HG03175 (cell line): ENCODE measurements around the gene METTL9.
"Not testable (repeated sequence)": the region's sequence is repeated elsewhere in the genome, so short reads cannot be mapped to it uniquely, and the experiment has no call there.

ENCODE experiments used
- ATAC-seq: cut with Tn5 transposase; IDR thresholded peaks from one replicate; pipeline ENCODE4 v1.9.1; 2021; ENCODE audit warnings: mild to moderate bottlenecking, moderate library complexity; ENCODE audit not compliant: unreplicated experiment

METTL9 gene

DNA sequence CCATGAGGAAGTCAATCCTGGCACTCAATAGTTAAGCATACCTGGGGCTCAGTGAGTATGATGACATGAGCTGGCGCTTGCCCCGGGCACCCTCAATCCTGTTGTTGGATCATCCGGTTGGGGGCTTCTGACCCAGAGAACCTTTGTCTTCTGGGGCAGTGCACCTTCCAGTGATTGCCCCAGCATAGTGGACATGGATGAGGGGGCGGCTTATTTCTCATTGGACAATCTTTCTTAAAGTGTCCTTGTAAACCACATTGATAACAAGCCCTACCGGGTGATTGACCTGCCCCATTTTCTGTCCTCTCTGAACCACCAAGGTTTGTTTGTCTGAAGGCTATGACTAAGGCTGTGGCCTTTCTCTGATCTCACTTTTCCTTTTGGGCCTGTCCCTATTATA, 34.8 kb downstream of the METTL9 start:
- ATAC-seq: no peak

GRCh38 chr16:21635694-21636093, 36.3 kb downstream of the METTL9 start:
- not testable (repeated sequence) for ATAC-seq

DNA sequence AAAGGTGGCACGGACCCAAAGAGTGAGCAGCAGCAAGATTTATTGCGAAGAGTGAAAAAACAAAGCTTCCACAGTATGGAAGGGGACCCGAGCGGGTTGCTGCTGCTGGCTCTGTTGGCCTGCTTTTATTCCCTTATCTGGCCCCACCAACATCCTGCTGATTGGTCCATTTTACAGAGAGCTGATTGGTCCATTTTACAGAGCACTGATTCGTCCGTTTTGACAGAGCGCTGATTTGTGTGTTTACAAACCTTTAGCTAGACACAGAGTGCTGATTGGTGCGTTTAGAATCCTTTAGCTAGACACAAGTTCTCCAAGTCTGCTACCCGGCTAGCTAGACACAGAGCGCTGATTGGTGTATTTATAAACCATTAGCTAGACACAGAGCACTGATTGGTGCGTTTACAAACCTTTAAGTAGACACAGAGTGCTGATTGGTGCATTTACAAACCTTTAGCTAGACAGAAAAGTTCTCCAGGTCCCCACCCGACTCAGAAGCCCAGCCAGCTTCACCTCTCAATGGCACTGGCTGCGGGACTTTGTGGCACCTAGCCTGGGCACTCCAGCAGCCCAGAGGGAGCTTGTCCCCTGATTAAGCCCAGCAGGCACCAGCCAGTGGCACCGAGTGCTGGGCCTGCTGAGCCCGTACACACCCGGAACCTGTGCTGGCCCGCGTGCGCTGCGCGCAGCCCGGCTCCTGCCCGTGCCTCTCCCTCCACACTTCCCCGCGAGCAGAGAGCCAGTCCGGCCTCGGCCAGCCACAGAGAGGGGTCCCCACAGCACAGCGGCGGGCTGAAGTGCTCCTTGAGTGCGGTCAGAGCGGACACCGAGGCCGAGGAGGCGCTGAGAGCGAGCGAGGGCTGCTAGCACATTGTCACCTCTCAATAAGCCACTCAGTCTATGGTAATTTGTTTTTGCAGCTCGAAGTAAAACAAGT, 37.9 kb downstream of the METTL9 start:
- no peak for ATAC-seq

DNA sequence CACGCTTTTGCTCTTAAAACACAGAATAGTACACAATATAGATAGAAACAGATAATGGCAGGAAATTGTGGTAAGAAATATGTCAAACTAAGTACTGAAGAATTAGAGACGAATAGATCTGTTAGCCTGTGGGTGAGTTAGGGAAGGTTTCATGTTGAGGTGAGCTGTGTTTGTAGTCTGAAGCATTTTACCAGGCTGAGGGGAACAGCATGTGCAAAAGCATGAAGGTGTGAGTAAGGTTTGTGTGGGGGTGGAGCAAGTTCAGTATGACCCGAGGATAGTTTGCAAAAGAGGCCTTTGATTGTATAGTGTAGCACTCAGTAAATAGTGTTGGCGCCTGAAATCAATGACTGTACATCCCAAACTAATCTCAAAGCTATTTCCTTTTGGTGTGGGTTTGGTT, 39.2 kb downstream of the METTL9 start:
- no peak for ATAC-seq

GRCh38 chr16:21639493-21639892, 40.1 kb downstream of the METTL9 start:
- no peak for ATAC-seq

- no peak for ATAC-seq
Observed at GRCh38 chr16:21641916-21642315, 42.5 kb downstream of the METTL9 start.

- no peak for ATAC-seq
Observed at GRCh38 chr16:21642861-21643260, 43.5 kb downstream of the METTL9 start.

DNA sequence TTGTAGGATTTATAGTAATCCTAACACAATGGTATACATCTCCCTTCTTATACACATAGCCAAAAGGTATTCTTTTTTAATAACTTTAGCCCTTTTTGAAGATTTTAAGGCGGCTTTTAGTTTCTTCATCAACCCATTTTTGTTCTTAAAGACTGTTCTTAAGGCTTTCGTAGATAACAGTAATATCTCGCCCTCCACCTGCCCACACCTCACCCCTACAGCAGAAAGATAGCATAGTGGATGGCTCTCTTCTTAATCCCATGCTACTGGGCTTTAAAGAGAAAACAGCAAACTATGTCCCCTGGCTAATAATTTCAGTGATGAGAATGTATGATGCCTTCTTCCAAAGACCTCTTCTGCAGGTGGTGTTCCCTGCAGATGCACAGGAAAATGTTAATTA, 44.4 kb downstream of the METTL9 start:
- no peak for ATAC-seq

DNA sequence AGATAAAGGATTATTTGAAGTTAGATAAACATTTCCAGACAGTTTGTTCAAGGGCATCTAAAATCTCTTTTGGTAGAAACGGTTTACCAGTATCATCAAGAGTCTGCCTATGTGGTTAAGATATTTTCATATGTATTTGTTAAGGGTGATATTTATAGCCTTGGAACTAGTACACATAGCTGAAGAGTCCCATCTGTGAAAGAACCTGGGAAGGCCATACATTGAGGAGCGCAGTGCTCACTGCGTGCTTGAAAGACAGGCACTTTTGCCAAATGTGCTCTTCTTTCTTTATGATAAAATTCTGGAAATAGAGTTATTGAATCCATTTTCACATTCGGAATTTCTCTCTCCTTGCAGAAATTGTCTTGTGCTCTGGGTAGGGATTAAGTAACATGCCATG, 45.3 kb downstream of the METTL9 start:
- no peak for ATAC-seq

- no peak for ATAC-seq
Observed at GRCh38 chr16:21645261-21645721, 45.9 kb downstream of the METTL9 start.

DNA sequence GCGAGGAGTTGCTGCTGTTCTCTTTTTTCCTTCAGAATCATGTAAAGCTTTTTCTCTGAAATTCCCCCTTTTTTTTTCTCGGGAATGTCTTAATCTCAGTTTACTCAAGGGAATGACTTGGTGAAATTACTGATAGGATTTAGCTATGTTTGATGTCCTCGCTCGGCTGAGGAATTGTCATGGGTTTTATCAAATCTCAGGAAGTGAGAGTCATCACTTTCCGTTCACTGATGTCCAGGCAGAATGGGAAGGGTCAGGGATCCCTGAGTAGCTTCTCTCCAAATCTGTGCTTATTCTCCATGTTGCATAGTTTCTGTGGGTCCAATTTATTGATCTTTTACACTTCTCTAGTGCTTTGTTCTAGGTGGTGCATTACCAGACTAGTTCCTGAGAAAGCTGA, 46.7 kb downstream of the METTL9 start:
- ATAC-seq: no peak

GRCh38 chr16:21646721-21647561, 47.6 kb downstream of the METTL9 start:
- ATAC-seq: peak; percentile 87

DNA sequence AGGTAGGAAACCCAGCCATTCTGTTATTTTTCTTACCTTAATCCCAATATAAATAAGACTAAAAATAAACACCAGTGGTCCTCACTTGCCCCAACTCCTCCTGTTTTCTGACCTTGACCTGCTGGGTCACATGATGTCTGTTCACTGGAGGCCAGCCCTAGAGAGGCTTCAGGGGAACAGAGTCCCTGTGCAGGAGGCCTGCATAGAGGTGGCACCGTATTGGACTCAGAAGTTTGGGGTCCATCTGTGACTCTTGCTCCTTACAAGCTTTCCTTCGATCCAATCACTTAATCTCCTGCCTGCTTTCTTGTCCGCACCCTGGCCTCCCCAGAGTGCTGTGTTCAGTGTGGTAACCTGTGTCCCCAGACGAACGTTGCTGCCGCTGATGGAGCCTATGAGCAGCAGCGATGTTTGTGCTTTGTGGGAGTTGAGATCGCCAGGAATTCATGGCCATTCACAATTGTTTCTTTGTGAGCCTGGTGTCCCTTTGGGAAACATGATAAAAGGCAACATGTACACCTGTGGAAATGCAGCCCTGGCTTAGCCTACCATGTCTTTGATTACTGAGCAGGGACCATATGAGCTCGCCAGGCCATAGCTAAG, 48.3 kb downstream of the METTL9 start:
- peak; percentile 14 for ATAC-seq

DNA sequence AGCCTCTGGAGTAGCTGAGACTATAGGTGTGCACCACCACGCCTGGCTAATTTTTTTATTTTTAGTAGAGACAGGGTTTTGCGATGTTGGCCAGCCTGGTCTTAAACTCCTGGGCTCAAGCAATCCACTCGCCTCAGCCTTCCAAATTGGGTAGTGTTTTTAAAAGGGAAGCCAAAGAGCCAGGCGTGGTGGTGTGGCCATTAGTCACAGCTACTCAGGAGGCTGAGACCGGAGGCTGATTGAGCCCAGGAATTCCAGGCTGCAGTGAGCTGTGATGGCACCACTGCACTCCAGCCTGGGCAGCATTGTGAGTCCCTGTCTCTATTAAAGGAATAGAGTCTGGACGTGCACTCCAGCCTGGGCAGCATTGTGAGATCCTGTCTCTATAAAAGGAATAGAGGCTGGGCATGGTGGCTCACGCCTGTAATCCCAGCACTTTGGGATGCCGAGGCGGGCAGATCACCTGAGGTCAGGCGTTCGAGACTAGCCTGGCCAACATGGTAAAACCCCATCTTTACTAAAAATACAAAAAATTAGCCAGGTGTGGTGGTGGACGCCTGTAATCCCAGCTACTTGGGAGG, 50.5 kb downstream of the METTL9 start:
- not testable (repeated sequence) for ATAC-seq

DNA sequence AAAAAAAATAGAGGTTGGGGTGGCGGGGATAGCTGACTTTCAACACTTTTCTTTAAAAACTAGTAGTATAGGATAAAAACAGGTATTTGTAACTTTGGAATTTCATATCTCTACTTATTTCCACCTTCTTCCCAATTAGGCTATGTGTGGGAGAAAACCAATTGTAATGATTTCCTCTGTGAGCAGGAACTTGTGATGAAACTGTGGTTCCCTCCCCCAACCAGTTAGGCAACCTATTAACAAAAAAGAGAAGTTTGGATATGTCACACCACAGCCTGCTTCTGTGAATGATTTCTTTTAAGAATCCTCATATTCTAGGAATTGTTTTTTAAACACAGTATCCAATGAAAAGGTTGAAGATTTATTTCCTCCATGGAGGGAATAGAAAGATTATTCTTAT, 51.1 kb downstream of the METTL9 start:
- ATAC-seq: no peak

DNA sequence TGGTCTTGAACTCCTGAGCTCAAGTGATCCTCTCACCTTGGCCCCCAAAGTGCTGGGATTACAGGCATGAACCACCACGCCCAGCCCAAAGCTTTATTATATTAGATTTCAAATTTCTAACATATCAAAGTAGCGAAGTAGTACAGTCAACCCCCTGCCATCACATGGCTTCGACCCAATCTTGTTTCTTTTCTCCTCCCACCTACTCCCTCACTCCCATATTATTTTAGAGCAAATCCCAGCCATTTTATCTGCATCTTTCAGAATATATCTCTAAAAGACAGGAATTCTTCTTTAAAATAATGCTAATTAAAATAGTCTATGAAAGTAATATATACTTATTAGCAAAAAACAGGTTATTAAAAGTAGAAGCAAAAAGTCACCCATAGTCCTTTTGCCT, 52.1 kb downstream of the METTL9 start:
- ATAC-seq: no peak

GRCh38 chr16:21652453-21652852, 53.1 kb downstream of the METTL9 start, which contains the start of gene IGSF6:
TSS of gene IGSF6 (minus strand) at chr16:21652608. CDS start at chr16:21652598, 10 bp downstream.
- ATAC-seq: no peak

GRCh38 chr16:21653571-21653970, 54.2 kb downstream of the METTL9 start:
- no peak for ATAC-seq

GRCh38 chr16:21654466-21654865, 55.1 kb downstream of the METTL9 start:
- ATAC-seq: no peak

GRCh38 chr16:21654881-21655280, 55.5 kb downstream of the METTL9 start:
- no peak for ATAC-seq
